Astrocyte (in vitro differentiated cells and primary cell): ENCODE results near the gene HAPLN3.

Experiments
- CTCF ChIP-seq: IDR thresholded peaks from 2 replicates; pipeline ENCODE4 v1.5.1; 2011; ENCODE audit warnings: low read depth, mild to moderate bottlenecking, inconsistent platforms, low read length, moderate library complexity; ENCODE audit not compliant: insufficient read depth
- EZH2 ChIP-seq: IDR thresholded peaks from 2 replicates; pipeline ENCODE4 v1.6.1; 2012; ENCODE audit warnings: mild to moderate bottlenecking, low read length, inconsistent platforms; ENCODE audit not compliant: insufficient read depth

- TF ChIP-seq CTCF = no peak
- no peak for TF ChIP-seq EZH2
These were observed 8.2 kb downstream of the HAPLN3 start for GRCh38 chr15:88887068-88887580.
